H9 (cell line): Measurements from ENCODE around the gene ST14. TPM values are rescaled to one million over a fixed set of nuclear protein-coding genes. Genes with fewer than 3 reads are reported as not detected.

Experiments used
- DNase-seq: peaks from one replicate; pipeline ENCODE4 v3.0.0-alpha.2; 2017
- H2AFZ ChIP-seq: one replicate; pipeline ENCODE4 v1.6.1; 2013; ENCODE audit warnings: mild to moderate bottlenecking, low read length, control low read depth, moderate library complexity
- H2AK5ac ChIP-seq: 2 replicates; pipeline ENCODE4 v1.6.1; 2013; ENCODE audit warnings: low read length, control low read depth, mixed read lengths; ENCODE audit not compliant: insufficient read length
- H2BK120ac ChIP-seq: one replicate; pipeline ENCODE4 v1.6.1; 2013; ENCODE audit warnings: low read depth, mild to moderate bottlenecking, low read length, control low read depth, inconsistent platforms; ENCODE audit not compliant: poor library complexity, severe bottlenecking
- H2BK12ac ChIP-seq: 2 replicates; pipeline ENCODE4 v1.6.1; 2013; ENCODE audit warnings: low read length, control low read depth, mixed read lengths, low read depth; ENCODE audit not compliant: insufficient read length
- H2BK15ac ChIP-seq: 2 replicates; pipeline ENCODE4 v1.6.1; 2013; ENCODE audit warnings: low read depth, low read length, control low read depth
- H2BK20ac ChIP-seq: one replicate; pipeline ENCODE4 v1.6.1; 2013; ENCODE audit warnings: low read depth, mild to moderate bottlenecking, low read length, control low read depth, inconsistent platforms; ENCODE audit not compliant: poor library complexity, severe bottlenecking
- H2BK5ac ChIP-seq: 2 replicates; pipeline ENCODE4 v1.6.1; 2013; ENCODE audit warnings: low read length, control low read depth, mixed read lengths; ENCODE audit not compliant: insufficient read length
- H3K14ac ChIP-seq: 2 replicates; pipeline ENCODE4 v1.6.1; 2013; ENCODE audit warnings: low read length, control low read depth; ENCODE audit not compliant: insufficient read depth
- H3K18ac ChIP-seq: 2 replicates; pipeline ENCODE4 v1.6.1; 2013; ENCODE audit warnings: low read depth, mild to moderate bottlenecking, mixed read lengths, low read length, control low read depth; ENCODE audit not compliant: insufficient read length
- H3K23ac ChIP-seq: 2 replicates; pipeline ENCODE4 v1.6.1; 2013; ENCODE audit warnings: low read length, control low read depth, mixed read lengths, low read depth; ENCODE audit not compliant: insufficient read length
- H3K23me2 ChIP-seq: 2 replicates; pipeline ENCODE4 v1.6.1; 2013; ENCODE audit warnings: low read depth, mild to moderate bottlenecking, mixed read lengths, low read length, control low read depth; ENCODE audit not compliant: insufficient read length, poor library complexity, severe bottlenecking
- H3K27ac ChIP-seq: 2 replicates; pipeline ENCODE4 v1.5.1; 2013; ENCODE audit warnings: low read length, control low read depth, mixed read lengths, low read depth; ENCODE audit not compliant: insufficient read length
- H3K27me3 ChIP-seq: 2 replicates; pipeline ENCODE4 v1.6.1; 2013; ENCODE audit warnings: low read length, control low read depth, inconsistent platforms; ENCODE audit not compliant: insufficient read depth
- H3K4ac ChIP-seq: 2 replicates; pipeline ENCODE4 v1.6.1; 2013; ENCODE audit warnings: low read depth, mild to moderate bottlenecking, control low read depth, inconsistent platforms, low read length, moderate library complexity
- H3K4me1 ChIP-seq: 2 replicates; pipeline ENCODE4 v1.6.1; 2013; ENCODE audit warnings: low read length, control low read depth, inconsistent platforms; ENCODE audit not compliant: insufficient read depth
- H3K4me2 ChIP-seq: 2 replicates; pipeline ENCODE4 v1.6.1; 2013; ENCODE audit warnings: low read length, control low read depth, mixed read lengths; ENCODE audit not compliant: insufficient read length, insufficient read depth
- H3K56ac ChIP-seq: 2 replicates; pipeline ENCODE4 v1.6.1; 2013; ENCODE audit warnings: low read depth, mild to moderate bottlenecking, mixed read lengths, low read length, control low read depth; ENCODE audit not compliant: insufficient read length
- H3K79me1 ChIP-seq: 2 replicates; pipeline ENCODE4 v1.6.1; 2013; ENCODE audit warnings: low read depth, mild to moderate bottlenecking, moderate library complexity, low read length, control low read depth, inconsistent platforms; ENCODE audit not compliant: insufficient read depth, poor library complexity, severe bottlenecking
- H3K79me2 ChIP-seq: 2 replicates; pipeline ENCODE4 v1.6.1; 2013; ENCODE audit warnings: low read length, control low read depth, inconsistent platforms; ENCODE audit not compliant: insufficient read depth
- H3K9ac ChIP-seq: 2 replicates; pipeline ENCODE4 v1.6.1; 2013; ENCODE audit warnings: low read length, control low read depth, mixed read lengths; ENCODE audit not compliant: insufficient read length; ENCODE audit errors: extremely low read depth
- H3K9me3 ChIP-seq: one replicate; pipeline ENCODE4 v1.6.1; 2013; ENCODE audit warnings: low read depth, low read length, inconsistent platforms; ENCODE audit not compliant: control insufficient read depth
- H3T11ph ChIP-seq: one replicate; pipeline ENCODE4 v1.6.1; 2013; ENCODE audit warnings: mild to moderate bottlenecking, low read length, control low read depth, inconsistent platforms
- H4K20me1 ChIP-seq: one replicate; pipeline ENCODE4 v1.6.1; 2013; ENCODE audit not compliant: control insufficient read depth, insufficient read length, insufficient read depth
- H4K5ac ChIP-seq: 2 replicates; pipeline ENCODE4 v1.6.1; 2013; ENCODE audit warnings: low read depth, mild to moderate bottlenecking, mixed read lengths, low read length, control low read depth; ENCODE audit not compliant: insufficient read length
- H4K8ac ChIP-seq: replicated peaks from 2 replicates; pipeline ENCODE4 v1.6.1; 2013; ENCODE audit warnings: low read length, control low read depth, mixed read lengths, low read depth; ENCODE audit not compliant: insufficient read length
- H4K91ac ChIP-seq: 2 replicates; pipeline ENCODE4 v1.6.1; 2013; ENCODE audit warnings: low read depth, mild to moderate bottlenecking, moderate library complexity, mixed read lengths, low read length, control low read depth; ENCODE audit not compliant: insufficient read length
- H3K27ac Mint-ChIP-seq, 3 experiments: 2 replicates in 2 of 3; 3 replicates in 1 of 3; pipeline ENCODE4 v1.8.0; 2020 to 2021; ENCODE audit warnings: mixed read lengths in 3 of 3, mild to moderate bottlenecking in 1 of 3, moderate library complexity in 1 of 3
- H3K27me3 Mint-ChIP-seq: 2 replicates; pipeline ENCODE4 v1.8.0; 2021; ENCODE audit warnings: low read depth, mild to moderate bottlenecking, moderate library complexity, mixed read lengths
- H3K36me3 Mint-ChIP-seq, 3 experiments: 2 replicates in 2 of 3; 3 replicates in 1 of 3; pipeline ENCODE4 v1.8.0; 2020 to 2021; ENCODE audit warnings: low read depth in 3 of 3, mixed read lengths in 3 of 3; ENCODE audit not compliant: insufficient read depth in 1 of 3
- H3K4me1 Mint-ChIP-seq, 2 experiments: 2 replicates each; pipeline ENCODE4 v1.8.0; 2020; ENCODE audit warnings: mixed read lengths in 2 of 2
- H3K4me3 Mint-ChIP-seq, 2 experiments: 2 replicates in 1 of 2; 3 replicates in 1 of 2; pipeline ENCODE4 v1.8.0; 2020 to 2021; ENCODE audit warnings: mild to moderate bottlenecking in 2 of 2, mixed read lengths in 2 of 2, moderate library complexity in 1 of 2
- H3K9me3 Mint-ChIP-seq, 2 experiments: 2 replicates in 1 of 2; 3 replicates in 1 of 2; pipeline ENCODE4 v1.8.0; 2020; ENCODE audit warnings: mild to moderate bottlenecking in 2 of 2, mixed read lengths in 2 of 2, moderate library complexity in 1 of 2
- CTCF ChIP-seq: fragments of 200-600 bp; sonication (generic); conservative IDR thresholded peaks from 3 replicates; pipeline ENCODE4 v1.8.0; 2021; ENCODE audit warnings: antibody characterized with exemption, mild to moderate bottlenecking
- WGBS: extraction: QIAGEN DNeasy Blood & Tissue Kit; methylation state at CpG from one replicate; pipeline ENCODE4 v1.1.7; 2013; ENCODE audit warnings: missing lambda C conversion rate, low lambda C conversion rate, mixed read lengths; ENCODE audit not compliant: insufficient read length; ENCODE audit errors: extremely low coverage; 5-methylcytosine and 5-hydroxymethylcytosine counted together
- total RNA-seq: library from RNA; stranded (reverse); gene quantifications from 2 replicates; pipeline ENCODE4 v1.2.1, GENCODE V29; 2021

Gene ST14
- total RNA-seq, 1 experiment from 2014 or later = 22.4 TPM

DNA sequence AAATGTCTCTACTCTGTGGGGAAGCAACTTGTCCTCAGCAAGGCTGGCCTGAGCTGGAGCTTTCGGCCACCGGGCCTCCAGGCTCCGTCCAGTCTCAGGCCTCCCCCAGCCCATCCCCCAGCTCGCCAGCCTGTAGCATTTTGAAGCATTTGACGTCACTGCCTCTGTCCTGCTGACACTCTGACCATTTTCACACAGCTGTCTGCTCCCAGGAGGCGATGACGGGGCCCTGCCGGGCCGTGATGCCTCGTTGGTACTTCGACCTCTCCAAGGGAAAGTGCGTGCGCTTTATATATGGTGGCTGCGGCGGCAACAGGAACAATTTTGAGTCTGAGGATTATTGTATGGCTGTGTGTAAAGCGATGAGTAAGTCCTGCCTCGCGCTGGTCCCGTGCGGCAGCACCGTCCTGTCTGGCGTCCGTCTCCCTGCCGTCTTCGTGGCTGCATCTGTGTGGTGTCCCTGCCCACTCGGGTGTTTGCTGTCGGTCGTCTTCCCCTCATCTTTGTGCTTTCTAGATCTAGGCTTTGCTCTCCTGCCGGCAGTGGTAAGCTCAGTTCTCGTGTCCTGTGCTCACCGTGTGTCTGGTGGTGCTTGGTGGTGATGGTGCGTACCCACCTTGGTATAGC, 36.1 kb upstream of the ST14 start:
- Histone ChIP-seq H4K8ac (no peak overlapping the region), H3K9me3 (no peaks in the 10 kb centered on the region), H3K9ac (no peak overlapping the region), H3K23ac (no peak overlapping the region), H3K4me1 (no peaks in the 10 kb centered on the region), H2AFZ (no peak overlapping the region), H3K27me3 (no peaks in the 10 kb centered on the region), H3K23me2 (no peaks in the 10 kb centered on the region), H3K14ac (no peak overlapping the region), H3K4ac (no peak overlapping the region), H4K91ac (no peak overlapping the region), H2BK5ac (no peak overlapping the region), H3K56ac (no peak overlapping the region), H2BK15ac (no peak overlapping the region), H3K27ac (no peak overlapping the region), H3K18ac (no peak overlapping the region), H3K4me2 (no peak overlapping the region), H3K79me2 (no peaks in the 10 kb centered on the region), H2BK12ac (no peak overlapping the region), H2BK20ac (no peak overlapping the region), H3T11ph (no peak overlapping the region), H4K20me1 (peaks cover 4% of the 10 kb centered on the region), H2BK120ac (no peak overlapping the region), H2AK5ac (no peak overlapping the region), H3K79me1 (peaks cover 2% of the 10 kb centered on the region), H4K5ac (no peak overlapping the region)
- Mint-ChIP-seq H3K36me3 (peaks cover 57 to 71% (median 70%) of the 10 kb centered on the region in 3 experiments; a peak in 6 of 7 replicates), H3K4me1 (peaks cover 2 to 3% of the 10 kb centered on the region in 2 experiments; a peak in 1 of 4 replicates), H3K27ac (peak overlapping the region in 2 of 3 experiments; percentile 73 to 90; a peak in 5 of 7 replicates), H3K27me3 (no peaks in the 10 kb centered on the region), H3K4me3 (no peak overlapping the region), H3K9me3 (no peaks in the 10 kb centered on the region)
- no peak for DNase-seq
- no peak for TF ChIP-seq CTCF
- WGBS = no CpG with 5 or more reads among the region's 32 CpGs
